Activated naive CD8-positive, alpha-beta T cell treated with anti-CD3 and anti-CD28 coated beads, Interleukin-2, amount 10 ng/mL, durations not matched to agents 7 days and 5 days (primary cell): ENCODE measurements around the gene SNCB. TPM values are rescaled to one million over a fixed set of nuclear protein-coding genes. Genes with fewer than 3 reads are reported as not detected.
"Not testable (repeated sequence)": the region's sequence is repeated elsewhere in the genome, so short reads cannot be mapped to it uniquely, and the experiment has no call there.

Source experiments
- ATAC-seq: fragments of 150-1000 bp; cut with Tn5 transposase; one replicate; pipeline ENCODE4 v1.10.0; 2021; ENCODE audit warnings: low read depth, moderate library complexity
- POLR2A ChIA-PET: fragments of 350-600 bp; sonication (Branson Sonifier 250); formaldehyde crosslinking; loops from one replicate; lab custom pipeline; 2021; ENCODE audit warnings: antibody characterized with exemption; lab: Charles Lee
- DNase-seq: peaks from one replicate; pipeline ENCODE4 v3.0.0; 2021
- H3K27ac Mint-ChIP-seq: one replicate; pipeline ENCODE4 v1.8.0; 2022; ENCODE audit warnings: mild to moderate bottlenecking, mixed read lengths
- H3K27me3 Mint-ChIP-seq: one replicate; pipeline ENCODE4 v1.8.0; 2022; ENCODE audit warnings: mild to moderate bottlenecking, moderate library complexity, mixed read lengths
- H3K36me3 Mint-ChIP-seq: one replicate; pipeline ENCODE4 v1.8.0; 2021; ENCODE audit warnings: mild to moderate bottlenecking, mixed read lengths
- H3K4me1 Mint-ChIP-seq: one replicate; pipeline ENCODE4 v1.8.0; 2021; ENCODE audit warnings: mixed read lengths
- H3K4me3 Mint-ChIP-seq: one replicate; pipeline ENCODE4 v1.8.0; 2022; ENCODE audit warnings: mild to moderate bottlenecking, moderate library complexity, mixed read lengths
- H3K9me3 Mint-ChIP-seq: one replicate; pipeline ENCODE4 v1.8.0; 2021; ENCODE audit warnings: mixed read lengths
- total RNA-seq, 2 experiments: library from RNA; stranded (reverse); gene quantifications; one replicate each; pipeline ENCODE4 v1.2.3, GENCODE V29; 2021

The SNCB gene
- total RNA-seq, 2 experiments from 2014 or later, result 0.28 TPM; not detected in 1

DNA sequence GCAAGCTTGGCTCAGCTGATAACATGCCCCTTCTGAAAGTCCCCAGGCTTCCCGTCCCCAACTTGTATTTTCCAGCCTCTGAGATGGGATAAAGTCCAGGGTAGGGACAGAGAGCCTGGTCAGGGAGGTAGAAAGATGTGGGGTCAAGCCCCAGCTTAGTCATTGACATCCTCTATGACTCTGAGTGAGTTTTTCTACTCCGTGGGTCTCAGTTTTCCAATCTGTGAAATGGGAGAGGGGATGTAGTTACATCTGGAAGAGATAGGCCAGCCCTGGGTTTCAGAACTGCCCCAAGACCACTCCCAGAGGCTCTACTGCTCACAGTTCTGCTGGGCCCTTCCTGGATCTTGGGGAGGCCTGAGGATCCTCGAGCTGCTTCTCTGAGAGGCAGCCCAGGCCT lies 23.5 kb downstream of the SNCB start:
- ATAC-seq (no peak), DNase-seq (no peak)
- POLR2A ChIA-PET, result interaction anchor here (1.0 kb wide), 1 partner anchor 15 kb away, joined by 3 read pairs; no protein-coding TSS in a partner anchor
- Mint-ChIP-seq H3K4me3 (no peak overlapping the region), H3K9me3 (no peaks in the 10 kb centered on the region), H3K4me1 (peaks cover 8% of the 10 kb centered on the region), H3K36me3 (no peaks in the 10 kb centered on the region), H3K27me3 (peaks cover 37% of the 10 kb centered on the region), H3K27ac (no peak overlapping the region)

DNA sequence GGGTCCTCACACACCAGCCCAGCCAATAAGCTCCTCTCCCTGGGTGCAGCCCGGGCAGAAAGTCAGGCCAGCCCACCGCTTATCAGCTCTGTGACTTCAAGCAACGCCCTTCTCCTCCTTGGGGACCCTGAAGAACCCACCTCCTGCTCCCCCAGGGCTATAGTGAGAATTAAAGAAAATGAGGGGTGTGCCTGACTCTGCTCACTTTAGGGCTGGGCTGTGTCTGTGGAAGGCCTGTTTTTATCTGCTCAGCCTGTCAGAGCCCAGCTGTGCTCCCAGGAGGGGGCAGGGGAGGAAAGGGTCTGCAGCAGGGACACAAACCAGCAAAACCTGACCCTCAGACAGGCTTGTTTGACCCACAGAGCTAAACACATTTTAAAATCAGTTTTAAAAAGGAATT lies 24.3 kb downstream of the SNCB start:
- Mint-ChIP-seq H3K9me3 (no peaks in the 10 kb centered on the region), H3K36me3 (no peaks in the 10 kb centered on the region)
- POLR2A ChIA-PET, result interaction anchor here (1.0 kb wide), 1 partner anchor 16 kb away, joined by 3 read pairs; no protein-coding TSS in a partner anchor

DNA sequence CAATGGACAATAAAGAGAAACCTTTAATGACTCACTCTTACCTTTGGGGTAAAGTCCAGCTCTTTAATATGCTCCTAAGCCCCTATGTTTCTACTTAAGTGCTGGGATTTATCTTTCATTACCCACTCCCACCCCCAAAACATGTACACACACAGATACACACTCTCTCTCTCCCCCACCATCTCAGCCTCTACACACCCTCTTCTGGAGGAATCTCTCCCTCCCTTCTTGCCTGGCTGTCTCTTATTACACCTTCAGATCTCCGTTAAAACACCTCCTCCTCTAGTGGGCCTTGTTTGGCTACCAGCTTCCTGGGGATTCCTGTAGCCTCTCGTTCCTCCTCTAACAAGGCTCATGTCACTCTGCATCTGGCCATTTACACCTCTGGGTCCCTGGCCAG lies 27.2 kb downstream of the SNCB start:
- Mint-ChIP-seq H3K9me3 (no peaks in the 10 kb centered on the region), H3K27ac (no peak overlapping the region), H3K4me1 (no peaks in the 10 kb centered on the region), H3K4me3 (no peak overlapping the region), H3K36me3 (no peaks in the 10 kb centered on the region), H3K27me3 (peaks cover 18% of the 10 kb centered on the region)
- POLR2A ChIA-PET, result no interaction called here
- ATAC-seq (no peak), DNase-seq (no peak)

More for the DNA sequence above, 24.3 kb downstream of the SNCB start:
- no peak overlapping the region for H3K4me3 Mint-ChIP-seq
- DNase-seq (no peak), ATAC-seq (no peak)
- H3K4me1 Mint-ChIP-seq, result peaks cover 8% of the 10 kb centered on the region
- peaks cover 31% of the 10 kb centered on the region for H3K27me3 Mint-ChIP-seq
- H3K27ac Mint-ChIP-seq, result no peak overlapping the region

DNA sequence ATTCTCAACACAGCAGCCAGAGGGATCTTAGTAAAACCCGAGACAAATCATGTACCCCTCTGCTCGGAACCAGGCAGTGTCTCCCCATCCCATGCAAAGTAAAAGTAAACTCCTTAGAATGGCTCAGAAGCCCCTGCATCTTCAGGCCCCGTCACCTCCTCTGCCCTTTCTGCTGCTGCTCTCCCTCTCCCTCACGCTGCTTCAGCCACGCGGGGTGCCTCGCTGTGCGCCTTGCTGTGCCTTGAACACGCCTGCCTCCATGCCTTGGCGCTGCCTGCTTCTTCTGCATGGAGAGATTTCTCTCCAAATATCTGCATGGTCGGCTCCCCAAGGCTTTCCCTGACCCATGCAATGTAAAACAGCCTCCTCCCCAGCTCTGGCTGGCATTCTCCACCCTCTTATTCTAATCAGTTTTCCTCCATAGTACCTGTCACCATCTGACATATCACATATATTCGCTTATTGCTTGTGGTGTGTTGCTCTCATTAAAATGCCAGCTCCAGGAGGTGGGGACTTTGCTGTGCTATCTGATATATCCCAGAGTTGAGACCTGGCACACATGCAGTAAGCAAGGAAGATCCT lies 28.3 kb downstream of the SNCB start:
- no peaks in the 10 kb centered on the region for H3K4me1 Mint-ChIP-seq
- H3K27ac Mint-ChIP-seq, result no peak overlapping the region
- no peaks in the 10 kb centered on the region for H3K9me3 Mint-ChIP-seq
- ATAC-seq, result no peak
- DNase-seq, result no peak
- no peak overlapping the region for H3K4me3 Mint-ChIP-seq
- POLR2A ChIA-PET, result no interaction called here
- no peaks in the 10 kb centered on the region for H3K36me3 Mint-ChIP-seq
- peaks cover 13% of the 10 kb centered on the region for H3K27me3 Mint-ChIP-seq

DNA sequence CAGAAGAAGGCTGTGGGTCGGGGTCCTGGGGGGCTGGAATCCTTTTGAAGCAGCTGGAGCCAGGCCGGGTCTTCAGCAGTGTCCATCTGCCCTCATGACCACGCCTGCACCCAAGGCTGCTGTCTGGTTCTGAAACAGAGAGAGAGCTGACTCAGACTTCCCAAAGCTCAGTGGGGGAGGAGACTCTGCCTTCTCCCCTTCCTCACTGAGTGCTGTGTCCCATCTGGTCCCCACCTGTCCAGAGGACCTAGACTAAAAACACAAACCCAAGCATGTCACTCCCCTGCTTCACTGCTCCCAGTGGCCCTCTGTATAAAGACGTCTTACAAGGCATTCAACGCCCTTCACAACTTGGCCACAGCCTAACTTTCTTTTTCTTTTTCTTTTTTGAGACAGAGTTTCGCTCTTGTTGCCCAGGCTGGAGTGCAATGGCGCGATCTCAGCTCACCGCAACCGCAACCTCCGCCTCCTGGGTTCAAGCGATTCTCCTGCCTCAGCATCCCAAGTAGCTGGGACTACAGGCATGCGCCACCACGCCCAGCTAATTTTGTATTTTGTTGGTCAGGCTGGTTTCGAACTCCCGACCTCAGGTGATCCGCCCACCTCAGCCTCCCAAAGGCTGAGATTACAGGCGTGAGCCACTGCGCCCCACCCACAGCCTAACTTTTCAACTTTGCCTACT lies 30.4 kb downstream of the SNCB start:
- H3K27ac Mint-ChIP-seq, H3K9me3 Mint-ChIP-seq, ATAC-seq, DNase-seq, H3K4me3 Mint-ChIP-seq, POLR2A ChIA-PET, H3K4me1 Mint-ChIP-seq, H3K36me3 Mint-ChIP-seq: not testable (repeated sequence)
- H3K27me3 Mint-ChIP-seq, result peaks cover 20% of the 10 kb centered on the region

DNA sequence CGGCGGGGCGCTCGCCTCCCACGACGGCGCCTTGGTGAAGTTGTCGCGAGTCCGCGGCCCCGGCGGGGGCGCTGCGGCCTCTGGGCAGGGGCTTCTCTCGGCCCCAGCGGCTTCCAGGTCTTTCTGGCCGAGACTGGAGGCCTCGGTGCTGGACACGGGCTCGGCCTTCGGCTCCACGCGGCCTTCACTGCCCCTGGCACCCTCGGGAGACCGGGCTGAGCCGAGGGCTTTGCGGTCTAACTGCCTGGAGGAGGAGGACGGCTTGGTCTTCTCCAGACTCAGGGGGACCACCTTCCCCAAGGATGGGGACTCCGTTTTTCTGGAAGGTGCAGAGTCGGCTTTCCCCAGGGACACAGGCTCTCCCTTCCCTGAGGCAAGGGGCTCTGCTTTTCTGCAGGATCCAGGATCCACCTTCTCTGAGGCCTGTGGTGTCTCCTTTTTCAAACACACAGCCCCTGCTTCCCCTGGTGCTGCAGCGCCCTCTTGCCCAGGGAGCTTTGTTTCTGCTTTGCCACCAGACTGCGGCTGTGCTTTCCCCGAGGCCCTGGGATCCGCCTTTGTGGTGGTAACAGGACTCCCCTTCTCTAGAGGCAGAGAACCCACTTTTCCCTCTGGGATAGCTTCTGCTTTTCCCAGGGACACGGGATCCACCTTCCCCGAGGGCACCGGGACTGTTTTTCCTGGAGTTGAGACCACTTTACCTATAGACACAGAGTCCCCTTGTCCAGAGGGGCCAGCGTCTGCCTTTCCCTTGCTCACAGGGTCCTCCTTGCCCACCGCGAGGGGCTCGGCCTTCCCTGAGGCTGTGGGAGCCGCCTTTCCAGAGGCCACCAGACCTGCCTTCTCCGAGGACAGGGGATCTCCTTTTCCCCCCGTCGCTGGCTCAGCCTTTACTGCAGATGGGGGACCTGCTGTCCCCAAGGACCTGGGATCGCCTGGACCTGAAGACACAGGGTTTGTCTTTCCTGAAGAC lies 32.6 kb downstream of the SNCB start:
- peak overlapping the region; percentile 32 for H3K4me3 Mint-ChIP-seq
- no peak overlapping the region for H3K27ac Mint-ChIP-seq
- DNase-seq (no peak), ATAC-seq (no peak)
- no peaks in the 10 kb centered on the region for H3K9me3 Mint-ChIP-seq
- peaks cover 4% of the 10 kb centered on the region for H3K4me1 Mint-ChIP-seq
- peaks cover 19% of the 10 kb centered on the region for H3K27me3 Mint-ChIP-seq
- POLR2A ChIA-PET, result interaction anchor here (1.4 kb wide), 1 partner anchor 181 kb away, joined by 5 read pairs; the partner anchor contains the start of gene CLTB
- no peaks in the 10 kb centered on the region for H3K36me3 Mint-ChIP-seq

DNA sequence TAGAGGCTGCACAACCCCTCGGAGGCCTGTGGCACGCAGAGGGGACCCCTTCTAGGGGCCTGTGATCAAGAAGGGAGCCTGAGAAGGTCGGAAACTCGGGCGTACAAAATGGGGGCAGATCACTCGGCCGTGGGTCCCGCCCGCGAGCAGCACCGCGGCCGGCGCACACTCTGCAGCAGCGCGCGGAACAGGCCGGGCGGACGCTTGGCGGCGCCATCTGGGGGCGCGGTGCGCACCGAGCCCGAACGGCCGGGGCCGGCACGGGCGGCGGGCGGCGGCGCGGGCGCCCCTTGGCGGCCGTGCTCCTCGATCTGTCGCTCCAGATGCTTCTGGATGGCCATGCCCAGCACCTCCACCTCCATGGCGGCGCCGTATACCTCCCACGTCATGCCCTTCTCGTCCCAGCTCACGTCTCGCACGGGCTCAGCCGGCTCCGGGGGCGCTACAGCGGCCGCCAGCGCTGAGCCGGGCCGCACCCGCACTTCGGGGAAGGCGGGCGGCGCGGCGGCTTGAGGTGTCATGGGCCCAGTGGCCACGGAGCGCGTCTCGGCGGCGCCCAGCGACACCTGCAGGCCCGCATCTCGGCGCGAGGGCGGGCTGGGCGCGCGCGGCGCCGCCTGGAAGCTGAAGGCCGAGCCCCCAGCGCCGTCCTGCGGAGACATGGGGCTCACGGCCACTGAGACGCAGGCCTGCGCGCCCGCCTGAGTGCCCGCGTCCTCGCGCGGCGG lies 33.5 kb downstream of the SNCB start:
- Mint-ChIP-seq H3K9me3 (no peaks in the 10 kb centered on the region), H3K4me3 (peak overlapping the region; percentile 74)

DNA sequence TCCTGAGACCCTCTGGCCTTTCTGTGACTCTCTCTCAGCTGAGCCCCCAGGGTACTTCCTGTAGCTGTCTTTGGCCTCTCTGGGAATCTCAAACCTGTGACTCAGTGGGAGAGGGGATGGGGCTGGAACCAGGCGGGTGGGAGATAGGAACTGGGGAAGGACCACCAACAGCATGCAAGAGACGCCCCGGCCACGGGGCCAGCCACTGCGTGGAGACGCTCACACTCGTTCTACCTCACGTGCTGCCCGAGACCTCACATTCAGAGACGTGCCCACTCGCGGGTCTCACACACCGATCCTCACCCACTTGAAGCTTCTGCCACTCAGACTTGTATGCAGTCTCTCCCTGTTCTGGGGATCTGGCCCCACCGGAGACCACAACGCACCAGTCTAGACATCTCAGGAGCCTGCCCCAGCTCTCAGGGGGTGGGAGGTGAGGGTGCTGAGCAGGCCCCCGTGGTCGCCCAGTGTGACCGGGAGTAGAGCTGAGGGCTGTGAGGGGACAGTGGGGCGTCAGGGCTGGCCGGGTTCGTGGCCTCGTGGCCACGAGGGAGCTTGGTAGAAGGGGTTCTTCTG lies 34.2 kb downstream of the SNCB start:
- peak overlapping the region; percentile 74 for H3K4me3 Mint-ChIP-seq
- H3K27me3 Mint-ChIP-seq, result peaks cover 13% of the 10 kb centered on the region
- peaks cover 4% of the 10 kb centered on the region for H3K4me1 Mint-ChIP-seq
- POLR2A ChIA-PET, result interaction anchor here (1.4 kb wide), 1 partner anchor 180 kb away, joined by 5 read pairs; the partner anchor contains the start of gene CLTB
- ATAC-seq (no peak), DNase-seq (no peak)
- H3K9me3 Mint-ChIP-seq, result no peaks in the 10 kb centered on the region
- peak overlapping the region; percentile 70 for H3K27ac Mint-ChIP-seq
- H3K36me3 Mint-ChIP-seq, result no peaks in the 10 kb centered on the region

More for the DNA sequence above, 33.5 kb downstream of the SNCB start:
- DNase-seq (peak; percentile 80), ATAC-seq (peak; percentile 88)
- POLR2A ChIA-PET, result interaction anchor here (1.4 kb wide), 1 partner anchor 180 kb away, joined by 5 read pairs; the partner anchor contains the start of gene CLTB
- Mint-ChIP-seq H3K36me3 (no peaks in the 10 kb centered on the region), H3K27ac (peak overlapping the region; percentile 70), H3K4me1 (peaks cover 4% of the 10 kb centered on the region), H3K27me3 (peaks cover 13% of the 10 kb centered on the region)

DNA sequence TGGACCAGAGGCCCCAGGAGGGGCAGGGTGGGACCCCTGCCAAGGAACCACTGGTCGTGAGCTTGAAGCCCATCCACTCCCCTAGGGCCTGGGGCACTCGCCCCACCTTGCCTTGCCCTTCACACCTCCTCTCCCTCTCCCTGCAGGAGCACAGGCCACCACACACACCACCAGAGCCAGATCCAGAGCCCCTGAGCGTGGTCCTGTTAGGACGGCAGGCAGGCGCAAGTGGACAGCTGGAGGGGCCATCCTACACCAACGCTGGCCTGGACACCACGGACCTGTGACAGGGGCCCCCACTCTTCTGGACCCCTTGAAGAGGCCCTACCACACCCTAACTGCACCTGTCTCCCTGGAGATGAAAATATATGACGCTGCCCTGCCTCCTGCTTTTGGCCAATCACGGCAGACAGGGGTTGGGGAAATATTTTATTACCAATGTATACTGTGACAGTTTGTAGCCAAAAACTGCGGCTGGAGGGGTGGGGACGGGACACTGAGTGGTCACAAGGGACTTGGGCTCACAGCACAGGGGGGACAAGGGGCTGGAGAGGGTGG lies 34.9 kb downstream of the SNCB start:
- POLR2A ChIA-PET, result no interaction called here
- ATAC-seq, result no peak
- peaks cover 13% of the 10 kb centered on the region for H3K27me3 Mint-ChIP-seq
- no peaks in the 10 kb centered on the region for H3K36me3 Mint-ChIP-seq
- no peak for DNase-seq
- H3K4me3 Mint-ChIP-seq, result no peak overlapping the region
- no peak overlapping the region for H3K27ac Mint-ChIP-seq
- no peaks in the 10 kb centered on the region for H3K9me3 Mint-ChIP-seq
- H3K4me1 Mint-ChIP-seq, result peaks cover 4% of the 10 kb centered on the region

DNA sequence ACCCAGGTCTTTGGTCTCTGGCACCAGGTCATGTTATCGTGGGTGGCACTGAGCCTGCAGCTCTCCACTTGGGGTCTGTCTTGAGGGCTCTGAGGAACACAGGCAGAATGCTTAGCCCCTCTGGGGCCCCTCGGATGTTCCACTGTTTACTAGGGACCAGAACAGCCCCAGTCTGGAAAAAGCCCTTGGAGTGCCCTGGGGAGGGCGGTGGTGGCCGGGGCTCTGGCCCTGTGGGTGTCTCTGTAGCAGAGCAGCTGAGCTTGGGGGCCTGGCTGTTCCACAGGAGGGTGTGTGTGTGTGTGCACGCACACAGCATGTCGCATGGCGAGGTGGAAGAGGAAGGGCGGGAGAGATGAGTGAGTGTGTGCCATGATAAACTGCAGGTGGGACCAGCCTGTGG lies 35.8 kb downstream of the SNCB start:
- POLR2A ChIA-PET, result no interaction called here
- Mint-ChIP-seq H3K4me1 (peaks cover 4% of the 10 kb centered on the region), H3K4me3 (no peak overlapping the region), H3K36me3 (no peaks in the 10 kb centered on the region), H3K9me3 (no peaks in the 10 kb centered on the region), H3K27me3 (peaks cover 13% of the 10 kb centered on the region), H3K27ac (no peak overlapping the region)
- DNase-seq (no peak), ATAC-seq (no peak)

DNA sequence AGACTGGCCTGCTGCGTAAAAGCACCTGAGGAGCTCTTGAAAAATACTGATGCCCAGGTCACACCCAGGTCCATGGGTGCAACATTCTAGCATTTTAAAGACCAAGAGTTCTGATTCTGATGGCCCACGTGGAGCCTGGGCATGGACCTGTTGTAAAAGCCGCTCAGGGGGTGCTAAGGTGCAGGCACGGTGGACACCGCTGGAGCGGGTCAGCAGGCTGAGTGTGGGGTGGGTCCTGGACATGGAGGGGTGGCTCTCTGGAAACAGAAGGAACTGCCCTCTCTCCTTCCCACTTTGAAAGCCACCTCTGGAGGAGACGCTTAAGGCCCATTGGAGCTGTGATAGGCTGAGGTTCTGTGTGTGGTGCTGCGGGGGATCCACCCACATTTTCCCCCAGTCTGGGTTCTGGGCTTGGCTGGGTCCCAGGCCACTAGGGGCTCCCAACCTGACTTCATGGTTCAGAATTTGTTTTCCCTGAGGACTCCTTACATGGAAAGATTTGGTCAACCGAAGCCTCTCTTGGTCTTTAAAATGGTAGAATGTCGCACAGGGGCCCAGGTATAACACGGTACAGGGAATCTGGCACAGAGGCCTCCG lies 37.0 kb downstream of the SNCB start:
- Mint-ChIP-seq H3K27me3 (peaks cover 13% of the 10 kb centered on the region), H3K4me1 (peaks cover 4% of the 10 kb centered on the region), H3K4me3 (no peak overlapping the region), H3K27ac (no peak overlapping the region), H3K36me3 (no peaks in the 10 kb centered on the region), H3K9me3 (no peaks in the 10 kb centered on the region)
- no peak for DNase-seq
- ATAC-seq, result no peak
- POLR2A ChIA-PET, result no interaction called here

DNA sequence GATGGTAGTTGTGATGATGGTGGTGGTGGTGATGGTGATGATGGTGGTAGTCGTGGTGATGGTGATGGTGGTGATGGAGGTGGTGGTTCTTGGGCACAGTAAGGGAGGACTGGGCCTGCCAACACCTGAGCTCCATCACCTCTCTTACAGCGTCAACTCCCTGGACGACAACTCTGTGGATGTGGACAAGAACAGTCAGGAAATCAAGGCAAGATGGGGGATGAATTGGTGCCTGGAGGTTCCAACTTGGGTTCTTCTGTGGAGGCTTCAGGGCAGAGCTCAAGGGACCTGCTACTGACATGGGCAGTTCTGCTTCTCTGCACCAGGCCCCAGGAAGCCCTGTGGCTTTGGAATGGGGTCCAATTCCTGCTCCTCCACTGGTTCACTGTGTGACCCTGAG lies 37.8 kb downstream of the SNCB start:
- Mint-ChIP-seq H3K27me3 (peaks cover 13% of the 10 kb centered on the region), H3K36me3 (no peaks in the 10 kb centered on the region), H3K27ac (no peak overlapping the region), H3K4me1 (peaks cover 4% of the 10 kb centered on the region), H3K4me3 (no peak overlapping the region), H3K9me3 (no peaks in the 10 kb centered on the region)
- ATAC-seq (no peak), DNase-seq (no peak)
- POLR2A ChIA-PET, result no interaction called here
